NCI-H526 treated with DMSO at 0.1 percent for 48 hours (cell line): ENCODE results near the gene TMEM161A.
"Not testable (repeated sequence)": the region's sequence is repeated elsewhere in the genome, so short reads cannot be mapped to it uniquely, and the experiment has no call there.

ENCODE experiments used
- DNase-seq: peaks from one replicate; lab custom pipeline; 2025; lab: John Stamatoyannopoulos, UW

Gene TMEM161A

GRCh38 chr19:19138109-19138981 is at the start of gene TMEM161A:
Gene TMEM161A, minus strand, starts transcription at chr19:19138478. Its CDS starts 50 bp downstream, at chr19:19138428.
- peak; percentile 80 for DNase-seq

- DNase-seq, result no peak
Observed at GRCh38 chr19:19186742-19187141, 48.5 kb upstream of the TMEM161A start.

- peak; percentile 9 for DNase-seq
Observed at GRCh38 chr19:19185853-19186740, 47.8 kb upstream of the TMEM161A start.

- DNase-seq, result no peak
Observed at GRCh38 chr19:19181488-19181998, 43.3 kb upstream of the TMEM161A start.

- DNase-seq, result no peak
Observed at GRCh38 chr19:19179548-19180441, 41.5 kb upstream of the TMEM161A start.

- no peak for DNase-seq
Observed at GRCh38 chr19:19176950-19177349, 38.7 kb upstream of the TMEM161A start.

GRCh38 chr19:19173243-19173642 is 35.0 kb upstream of the TMEM161A start:
- DNase-seq, result not testable (repeated sequence)

- DNase-seq, result no peak
Observed at GRCh38 chr19:19171821-19172532, 33.7 kb upstream of the TMEM161A start.

- no peak for DNase-seq
Observed at GRCh38 chr19:19170873-19171672, 32.8 kb upstream of the TMEM161A start.

- DNase-seq, result peak; percentile 39
Observed at GRCh38 chr19:19170053-19170872, 32.0 kb upstream of the TMEM161A start, which contains the start of gene MEF2B. Gene MEF2B, minus strand, starts transcription at chr19:19170263. Its CDS starts 19,528 bp downstream, at chr19:19150735.

GRCh38 chr19:19169236-19170052 is 31.2 kb upstream of the TMEM161A start:
- no peak for DNase-seq

- no peak for DNase-seq
Observed at GRCh38 chr19:19167612-19168011, 29.3 kb upstream of the TMEM161A start.

- no peak for DNase-seq
Observed at GRCh38 chr19:19165396-19165795, 27.1 kb upstream of the TMEM161A start.

GRCh38 chr19:19162495-19162894 is 24.2 kb upstream of the TMEM161A start:
- no peak for DNase-seq

- no peak for DNase-seq
Observed at GRCh38 chr19:19160461-19161035, 22.3 kb upstream of the TMEM161A start.

- no peak for DNase-seq
Observed at GRCh38 chr19:19159534-19159933, 21.3 kb upstream of the TMEM161A start.

GRCh38 chr19:19157808-19158207 is 19.5 kb upstream of the TMEM161A start:
- no peak for DNase-seq
